ENCODE results near the gene NRARP. TPM values are rescaled to one million over a fixed set of nuclear protein-coding genes. Genes with fewer than 3 reads are reported as not detected.

NRARP gene
- total and polyA plus RNA-seq, 2 experiments from 2014 or later = 4.0 to 55.1 TPM

GRCh38 chr9:137266162-137266527, 35.9 kb downstream of the NRARP start (continued):
- TF ChIP-seq EZH2phosphoT487 (IDR thresholded peaks at IDR 0.05; ENCODE audit: unreplicated experiment) (no peak), REST (IDR thresholded peaks at IDR 0.05; ENCODE audit: unreplicated experiment) (no peak), POLR2AphosphoS5 (IDR thresholded peaks at IDR 0.05; ENCODE audit: low read depth) (no peak), CTCF (conservative IDR thresholded peaks at IDR 0.05; ENCODE audit: low read depth in 2 of 2) (no peak), ZNF331 (CRISPR knock-in tag; IDR thresholded peaks at IDR 0.05; ENCODE audit: low read depth) (no peak), ETS1 (IDR thresholded peaks at IDR 0.05) (no peak), JUNB (IDR thresholded peaks at IDR 0.05; ENCODE audit: unreplicated experiment) (no peak), NANOG (IDR thresholded peaks at IDR 0.05; ENCODE audit: borderline replicate concordance) (no peak), ZNF114 (CRISPR knock-in tag; IDR thresholded peaks at IDR 0.05) (no peak)

GRCh38 chr9:137265496-137266161, 36.4 kb downstream of the NRARP start:
- Mint-ChIP-seq H3K4me1 (peaks cover 4% of the 10 kb centered on the region; the same call in 2 of the 3 replicates), H3K4me3 (no peak overlapping the region), H3K27me3 (ENCODE audit: insufficient read depth, low read depth, poor library complexity) (peaks cover 18% of the 10 kb centered on the region), H3K9me3 (no peaks in the 10 kb centered on the region; the same call in 2 of the 3 replicates), H3K27ac (no peak overlapping the region), H3K36me3 (ENCODE audit: low read depth) (peaks cover 37% of the 10 kb centered on the region)
- Histone ChIP-seq H2AFZ (no peak overlapping the region), H3K4me3 (no peak overlapping the region), H3K79me2 (replicated peaks; ENCODE audit: insufficient read depth) (no peaks in the 10 kb centered on the region), H3K4me1 (ENCODE audit: insufficient read depth) (no peaks in the 10 kb centered on the region), H3K36me3 (ENCODE audit: insufficient read depth) (peaks cover 10% of the 10 kb centered on the region; the same call in 1 of the 2 replicates), H3K9me2 (ENCODE audit: insufficient read depth) (no peaks in the 10 kb centered on the region), H3K27me3 (ENCODE audit: insufficient read depth) (no peaks in the 10 kb centered on the region), H4K20me1 (replicated peaks; ENCODE audit: insufficient read depth) (0 out of 2 replicates have a peak, but pooled peaks cover 9% of the 10 kb centered on the region), H3K4me2 (no peak overlapping the region), H3F3A (replicated peaks; ENCODE audit: low read depth) (0 out of 2 replicates have a peak, but pooled peaks cover 4% of the 10 kb centered on the region), H3K27ac (ENCODE audit: low read depth) (no peak overlapping the region)
- ATAC-seq (no peak), DNase-seq (ENCODE audit: low spot score) (no peak)
- TF ChIP-seq ZNF331 (CRISPR knock-in tag; IDR thresholded peaks at IDR 0.05; ENCODE audit: low read depth) (no peak), CREB1 (CRISPR knock-in tag; IDR thresholded peaks at IDR 0.05; ENCODE audit: low read depth) (no peak), POLR2AphosphoS5 (IDR thresholded peaks at IDR 0.05; ENCODE audit: low read depth) (no peak), EZH2 (IDR thresholded peaks at IDR 0.05; ENCODE audit: low read depth, unreplicated experiment) (no peak), ZNF114 (CRISPR knock-in tag; IDR thresholded peaks at IDR 0.05) (no peak), NANOG (IDR thresholded peaks at IDR 0.05; ENCODE audit: borderline replicate concordance) (no peak), REST (IDR thresholded peaks at IDR 0.05; ENCODE audit: unreplicated experiment) (no peak), STAT1 (IDR thresholded peaks at IDR 0.05; ENCODE audit: unreplicated experiment) (no peak)
